Measurements from ENCODE around the gene CORO1A.
"Not testable (repeated sequence)": the region's sequence is repeated elsewhere in the genome, so short reads cannot be mapped to it uniquely, and the experiment has no call there.

The CORO1A gene

GRCh38 chr16:30173054-30173453, 10.3 kb upstream of the CORO1A start:
- ATAC-seq: no peak
- no peak for TF ChIP-seq POU6F1 (CRISPR knock-in tag; IDR thresholded peaks at IDR 0.05; ENCODE audit: borderline replicate concordance, low read depth)
- peak; percentile 36 for TF ChIP-seq ISL1 (CRISPR knock-in tag; IDR thresholded peaks at IDR 0.05)

- ATAC-seq: not testable (repeated sequence)
These were observed 6.5 kb upstream of the CORO1A start for GRCh38 chr16:30176876-30177275.

GRCh38 chr16:30179195-30179594, 4.2 kb upstream of the CORO1A start:
- TF ChIP-seq SNAI2 (CRISPR knock-in tag; IDR thresholded peaks at IDR 0.05): no peak
- TF ChIP-seq BACH2 (CRISPR knock-in tag; IDR thresholded peaks at IDR 0.05; ENCODE audit: borderline replicate concordance): no peak
- TF ChIP-seq POU6F1 (CRISPR knock-in tag; IDR thresholded peaks at IDR 0.05; ENCODE audit: borderline replicate concordance, low read depth): no peak
- no peak for TF ChIP-seq ZFP3 (CRISPR knock-in tag; IDR thresholded peaks at IDR 0.05)
- no peak for TF ChIP-seq CSRNP3 (CRISPR knock-in tag; IDR thresholded peaks at IDR 0.05)
- no peak for TF ChIP-seq ESRRG (CRISPR knock-in tag; IDR thresholded peaks at IDR 0.05)
- no peak for TF ChIP-seq ZNF565 (CRISPR knock-in tag; conservative IDR thresholded peaks at IDR 0.05; ENCODE audit: low read depth)
- TF ChIP-seq CSDC2 (CRISPR knock-in tag; IDR thresholded peaks at IDR 0.05): no peak
- TF ChIP-seq OSR1 (CRISPR knock-in tag; IDR thresholded peaks at IDR 0.05): no peak
- no peak for TF ChIP-seq RARB (CRISPR knock-in tag; IDR thresholded peaks at IDR 0.05)
- no peak for TF ChIP-seq GLIS3 (CRISPR knock-in tag; IDR thresholded peaks at IDR 0.05)
- TF ChIP-seq ARNTL (CRISPR knock-in tag; IDR thresholded peaks at IDR 0.05; ENCODE audit: borderline replicate concordance, low read depth): no peak
- no peak for TF ChIP-seq ISL1 (CRISPR knock-in tag; IDR thresholded peaks at IDR 0.05)
- TF ChIP-seq TCF4 (CRISPR knock-in tag; IDR thresholded peaks at IDR 0.05; ENCODE audit: borderline replicate concordance): no peak
- no peak for TF ChIP-seq ZNF70 (CRISPR knock-in tag; IDR thresholded peaks at IDR 0.05)
- TF ChIP-seq TOX (CRISPR knock-in tag; IDR thresholded peaks at IDR 0.05; ENCODE audit: borderline replicate concordance): no peak
- TF ChIP-seq PPARA (CRISPR knock-in tag; IDR thresholded peaks at IDR 0.05; ENCODE audit: borderline replicate concordance): no peak
- TF ChIP-seq ZFP30 (CRISPR knock-in tag; IDR thresholded peaks at IDR 0.05): no peak
- TF ChIP-seq TSHZ2 (CRISPR knock-in tag; IDR thresholded peaks at IDR 0.05): no peak
- TF ChIP-seq CREB5 (CRISPR knock-in tag; IDR thresholded peaks at IDR 0.05; ENCODE audit: low read depth): no peak
- ATAC-seq: no peak

GRCh38 chr16:30179931-30180330, 3.5 kb upstream of the CORO1A start:
- no peak for ATAC-seq
- TF ChIP-seq GLIS3 (CRISPR knock-in tag; IDR thresholded peaks at IDR 0.05): no peak
- TF ChIP-seq ESRRG (CRISPR knock-in tag; IDR thresholded peaks at IDR 0.05): no peak
- TF ChIP-seq ZNF8 (CRISPR knock-in tag; IDR thresholded peaks at IDR 0.05): no peak
- TF ChIP-seq ISL1 (CRISPR knock-in tag; IDR thresholded peaks at IDR 0.05): no peak
- TF ChIP-seq OSR1 (CRISPR knock-in tag; IDR thresholded peaks at IDR 0.05): no peak

Measured in SK-N-SH treated with all-trans-retinoic acid at 6 μM for 48 hours (cell line).